Right cardiac atrium (tissue), 5 donors: Measurements from ENCODE around the gene GNAQ. TPM values are rescaled to one million over a fixed set of nuclear protein-coding genes. Genes with fewer than 3 reads are reported as not detected.

Source experiments
- ATAC-seq, 2 donors: fragments of 200-7000 bp; cut with Tn5 transposase; one replicate each; pipeline versions ENCODE4 v1.8.0 to v1.9.1; 2020; ENCODE audit warnings: moderate library complexity in 2 of 2, mild to moderate bottlenecking in 1 of 2
- DNase-seq, 3 donors: peaks; one replicate each; pipeline ENCODE4 v3.0.0-alpha.2; 2020
- H3K27ac ChIP-seq: one replicate; pipeline ENCODE4 v1.5.1; 2013; ENCODE audit warnings: mild to moderate bottlenecking, low read length, control low read depth, moderate library complexity
- H3K27me3 ChIP-seq: one replicate; pipeline ENCODE4 v1.6.1; 2013; ENCODE audit not compliant: control insufficient read depth, insufficient read depth
- H3K4me1 ChIP-seq: one replicate; pipeline ENCODE4 v1.6.1; 2013; ENCODE audit warnings: low read length; ENCODE audit not compliant: control insufficient read depth, insufficient read depth
- H3K4me3 ChIP-seq: one replicate; pipeline ENCODE4 v1.5.1; 2013; ENCODE audit warnings: low read length, control low read depth
- H3K9me3 ChIP-seq: one replicate; pipeline ENCODE4 v1.6.1; 2013; ENCODE audit warnings: low read length; ENCODE audit not compliant: control insufficient read depth
- WGBS: extraction: QIAGEN DNeasy Blood & Tissue Kit; methylation state at CpG from one replicate; pipeline ENCODE4 v1.1.7; 2013; 5-methylcytosine and 5-hydroxymethylcytosine counted together
- intact Hi-C, 4 donors: fragments of 100-400 bp; cut with DNase I; formaldehyde crosslinking; loops; one replicate each; pipeline versions ENCODE4 v1.11.0 to v1.14.0; 2022 to 2023
- polyA plus RNA-seq: library from polyadenylated mRNA; stranded (reverse); fragments of 200-250 nt; gene quantifications from one replicate; pipeline ENCODE4 v1.2.3, GENCODE V29; 2013
- total RNA-seq, 4 donors: library from RNA; stranded (reverse); fragmentation: NEBNext Ultra II Directional; extraction: Animal tissue kit (Norgen Biotek cat#: 25700); gene quantifications; one replicate each; pipeline ENCODE4 v1.2.1, GENCODE V29; 2021
- donor health status: healthy with polysubstance abuse.
- donor health status: DM: no; HTN: yes; CAD: no.
- donor health status: DM: no; HTN: no; CAD: no.
- donor health status: DM: no; HTN: yes; CAD: no; lungs with severe emphysema.
- donor health status: DM: yes; HTN: yes; CAD: no.

GNAQ gene
- total and polyA plus RNA-seq, 5 donors: 6.0 to 18.1 (median 16.4) TPM

DNA sequence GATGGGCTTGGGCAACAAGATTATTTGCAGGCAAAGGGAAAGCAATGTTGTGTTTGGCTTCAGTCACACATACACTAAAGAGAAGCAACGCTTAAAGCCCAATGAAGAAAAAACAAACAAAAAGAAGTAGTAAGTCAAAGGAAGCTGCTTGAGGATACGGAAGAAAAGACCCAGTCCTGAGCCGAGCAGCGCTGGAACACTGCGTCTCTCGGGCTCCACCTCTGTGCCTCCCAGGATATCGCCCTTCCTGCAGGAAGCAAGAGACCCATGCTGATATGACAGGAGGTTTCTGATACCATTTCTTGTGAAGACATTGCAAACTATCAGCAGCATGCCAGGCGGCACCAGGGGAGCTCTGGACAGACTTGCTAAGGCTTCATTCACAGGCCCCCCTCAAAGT, 9.9 kb downstream of the GNAQ start:
- intact Hi-C loops: loop anchor here in 1 of 4 donors (10.0 kb wide), 1 partner anchor 47 kb away; no protein-coding TSS in a partner anchor
- DNase-seq (peak; percentile 29 to 76 (median 68)), ATAC-seq (peak; percentile 82 to 93)
- no peak overlapping the region for H3K4me3 ChIP-seq
- H3K9me3 ChIP-seq: no peaks in the 10 kb centered on the region
- H3K27ac ChIP-seq: peak overlapping the region; percentile 74
- WGBS: 34% methylated on average over 8 of the region's 8 CpGs
- no peaks in the 10 kb centered on the region for H3K27me3 ChIP-seq
- peaks cover 9% of the 10 kb centered on the region for H3K4me1 ChIP-seq

DNA sequence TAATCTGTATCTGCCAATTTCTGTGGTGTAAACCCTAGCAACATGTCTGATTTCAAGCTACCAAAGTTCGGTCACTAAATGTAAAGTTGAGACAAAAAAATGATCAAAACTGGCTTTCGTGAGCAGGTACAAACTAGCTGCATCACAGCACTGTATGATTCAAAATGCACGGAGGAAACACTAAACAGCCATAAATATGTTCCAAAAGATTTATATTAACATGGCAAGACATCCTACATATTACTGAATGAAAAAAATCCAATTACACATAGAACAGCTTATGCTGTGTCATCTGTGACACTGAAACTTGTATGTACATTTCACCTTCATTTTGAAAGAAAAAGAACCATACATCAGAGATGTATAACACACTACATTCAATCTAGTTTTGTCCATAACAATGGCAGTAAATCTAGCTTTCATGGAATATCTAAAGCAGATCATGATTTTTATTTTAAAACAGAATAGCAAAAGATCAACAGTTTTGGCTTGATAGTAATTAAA, 14.4 kb downstream of the GNAQ start:
- DNase-seq: no peak
- no peak for ATAC-seq
- 92% methylated on average over 3 of the region's 3 CpGs for WGBS
- Histone ChIP-seq H3K4me3 (no peak overlapping the region), H3K9me3 (no peaks in the 10 kb centered on the region), H3K27me3 (no peaks in the 10 kb centered on the region), H3K4me1 (peaks cover 9% of the 10 kb centered on the region), H3K27ac (no peak overlapping the region)
- intact Hi-C loops: no loop called here

DNA sequence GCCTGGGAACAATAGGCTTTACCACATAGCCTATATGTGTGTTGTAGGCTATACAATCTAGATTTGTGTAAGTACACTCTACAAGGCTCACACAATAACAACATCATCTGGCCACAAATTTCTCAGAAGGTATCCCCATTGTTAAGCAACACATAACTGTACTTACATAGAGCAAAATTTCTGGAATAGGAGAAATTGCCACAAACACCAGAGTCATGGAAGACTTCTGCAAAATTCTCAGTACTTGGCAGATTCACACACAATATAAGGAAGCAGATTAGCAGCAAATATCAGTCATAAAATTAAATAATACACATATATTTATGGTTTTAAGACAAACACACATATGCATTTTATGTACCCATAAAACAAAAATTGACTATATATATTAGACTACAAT, 16.4 kb downstream of the GNAQ start:
- H3K4me1 ChIP-seq: peaks cover 3% of the 10 kb centered on the region
- DNase-seq: no peak
- no peaks in the 10 kb centered on the region for H3K9me3 ChIP-seq
- intact Hi-C loops: no loop called here
- no peak overlapping the region for H3K27ac ChIP-seq
- H3K27me3 ChIP-seq: no peaks in the 10 kb centered on the region
- ATAC-seq: no peak
- no peak overlapping the region for H3K4me3 ChIP-seq

DNA sequence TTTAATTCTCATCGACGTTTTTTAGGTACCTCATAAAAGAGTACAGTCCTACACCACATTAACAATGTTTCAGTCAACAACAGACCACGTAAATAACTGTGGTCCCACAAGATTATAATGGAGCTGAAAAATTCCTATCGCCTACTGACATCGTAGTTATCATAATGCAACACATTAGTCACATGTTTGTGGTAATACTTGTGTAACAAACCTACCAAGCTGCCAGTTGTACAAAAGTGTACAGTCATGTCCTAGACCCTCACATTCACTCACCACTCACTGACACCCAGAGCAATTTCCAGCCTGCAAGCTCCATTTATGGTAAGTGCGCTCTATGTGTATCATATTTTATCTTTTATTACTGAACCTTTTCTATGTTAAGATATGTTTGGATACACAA, 16.8 kb downstream of the GNAQ start:
- H3K27me3 ChIP-seq: no peaks in the 10 kb centered on the region
- WGBS: 92% methylated on average over 6 of the region's 6 CpGs
- H3K4me3 ChIP-seq: no peak overlapping the region
- H3K27ac ChIP-seq: no peak overlapping the region
- ATAC-seq (no peak), DNase-seq (no peak)
- peaks cover 3% of the 10 kb centered on the region for H3K4me1 ChIP-seq
- no peaks in the 10 kb centered on the region for H3K9me3 ChIP-seq
- intact Hi-C loops: no loop called here

DNA sequence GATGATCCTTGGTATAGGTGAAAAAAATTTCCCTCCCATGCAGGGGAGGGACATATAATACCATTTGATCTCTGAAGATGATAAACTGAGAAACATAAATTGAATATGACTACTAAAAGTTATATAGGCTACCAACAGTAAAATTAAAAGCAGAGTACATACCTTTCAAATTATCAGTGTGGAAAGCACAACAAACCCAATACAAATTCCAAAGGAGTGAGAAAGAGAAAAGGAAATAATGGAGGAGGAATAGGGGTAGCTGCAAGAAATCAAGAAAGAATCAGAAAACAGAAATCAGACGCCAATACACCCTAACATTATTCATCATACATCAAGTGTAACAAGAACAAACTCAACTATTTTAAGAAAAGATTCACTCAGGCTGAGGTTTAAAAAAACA, 17.7 kb downstream of the GNAQ start:
- Histone ChIP-seq H3K27ac (no peak overlapping the region), H3K27me3 (no peaks in the 10 kb centered on the region), H3K4me3 (no peak overlapping the region), H3K9me3 (no peaks in the 10 kb centered on the region), H3K4me1 (peaks cover 3% of the 10 kb centered on the region)
- intact Hi-C loops: no loop called here
- ATAC-seq (no peak), DNase-seq (no peak)
- WGBS: 95% methylated on average over 1 of the region's 1 CpG

DNA sequence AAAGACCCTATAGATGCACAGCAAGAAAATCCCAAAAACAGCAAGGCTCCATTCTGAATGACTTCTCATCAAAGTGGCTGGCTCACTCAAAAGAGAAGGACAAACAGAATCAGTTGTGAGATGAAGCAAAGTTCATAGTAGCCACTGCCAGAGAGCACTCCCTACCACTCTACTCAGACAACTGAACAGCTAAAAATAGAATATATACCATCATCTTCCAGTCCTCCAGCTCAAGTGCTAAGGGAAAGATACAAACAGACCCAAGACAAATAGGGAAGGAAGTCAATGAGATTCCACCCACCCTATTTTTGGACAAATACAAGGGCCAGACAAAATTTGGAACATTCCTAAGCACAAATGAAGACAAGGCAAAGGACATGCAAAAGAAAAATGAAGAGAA, 20.6 kb downstream of the GNAQ start:
- Histone ChIP-seq H3K27ac (peak overlapping the region; percentile 19), H3K9me3 (no peaks in the 10 kb centered on the region), H3K4me1 (peaks cover 3% of the 10 kb centered on the region), H3K4me3 (no peak overlapping the region), H3K27me3 (no peaks in the 10 kb centered on the region)
- DNase-seq (no peak), ATAC-seq (peak; percentile 64 to 83)
- intact Hi-C loops: no loop called here

DNA sequence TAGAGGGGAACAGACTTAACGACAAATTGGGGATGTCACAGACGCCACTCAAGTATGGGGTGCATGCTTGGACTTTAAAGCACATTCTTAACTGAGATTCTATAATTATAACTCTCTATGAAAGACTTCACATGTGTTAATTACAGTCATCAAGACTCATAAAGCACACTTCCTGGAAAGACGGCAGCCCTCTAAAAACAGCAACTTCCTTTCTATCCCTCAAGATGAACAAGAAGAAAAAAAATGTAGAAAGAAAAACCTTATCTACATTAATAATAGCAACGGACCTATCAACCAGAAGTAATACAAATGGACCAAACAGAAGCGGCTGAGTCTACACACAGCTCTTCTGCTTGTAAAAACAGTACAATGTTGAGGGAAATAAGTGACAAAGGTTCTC, 21.2 kb downstream of the GNAQ start:
- Histone ChIP-seq H3K27me3 (no peaks in the 10 kb centered on the region), H3K27ac (no peak overlapping the region), H3K4me3 (no peak overlapping the region), H3K9me3 (no peaks in the 10 kb centered on the region), H3K4me1 (peaks cover 3% of the 10 kb centered on the region)
- DNase-seq: no peak
- intact Hi-C loops: no loop called here
- ATAC-seq: no peak
- 53% methylated on average over 5 of the region's 5 CpGs for WGBS

DNA sequence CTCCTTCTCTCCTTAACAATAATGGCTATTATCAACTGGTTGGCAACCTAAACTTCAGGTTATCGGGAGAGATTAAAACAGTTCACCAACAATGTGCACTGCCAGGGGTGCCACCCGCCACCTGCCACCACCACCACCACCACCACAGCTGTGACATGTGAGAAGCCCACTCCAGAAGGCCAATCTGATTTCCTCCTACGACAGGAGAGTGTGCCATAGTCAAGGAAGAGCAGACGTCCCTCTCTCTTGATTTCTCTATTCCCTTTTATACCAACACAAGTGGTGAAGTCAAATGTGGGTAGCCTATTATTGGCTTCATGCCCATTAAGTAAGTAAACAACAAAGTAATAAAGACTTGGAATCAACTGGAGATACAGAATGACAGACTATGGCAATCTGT, 22.4 kb downstream of the GNAQ start:
- no peaks in the 10 kb centered on the region for H3K9me3 ChIP-seq
- peaks cover 3% of the 10 kb centered on the region for H3K4me1 ChIP-seq
- ATAC-seq (no peak), DNase-seq (peak in 1 of 3 donors; percentile 21)
- WGBS: 87% methylated on average over 4 of the region's 4 CpGs
- H3K27ac ChIP-seq: no peak overlapping the region
- H3K27me3 ChIP-seq: no peaks in the 10 kb centered on the region
- intact Hi-C loops: no loop called here
- no peak overlapping the region for H3K4me3 ChIP-seq

DNA sequence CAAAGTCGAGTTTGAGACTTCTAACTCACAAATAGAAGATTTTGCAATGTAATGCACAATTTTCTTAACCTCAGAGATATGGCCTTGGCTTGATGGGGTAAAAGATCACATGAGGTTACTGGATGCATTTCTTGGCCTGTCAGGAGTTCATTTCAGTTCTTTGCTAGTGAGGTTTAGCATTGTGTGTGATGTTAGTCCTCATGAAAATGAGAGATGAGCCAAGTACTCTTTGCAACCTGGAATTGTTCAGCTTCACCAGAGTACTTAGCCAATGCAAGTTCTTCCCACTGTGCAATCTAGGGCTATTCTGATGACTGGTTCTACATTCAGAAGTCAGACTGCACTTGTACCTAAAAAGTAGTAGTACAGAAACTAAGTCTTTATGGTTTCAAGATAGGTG, 24.9 kb downstream of the GNAQ start:
- Histone ChIP-seq H3K4me3 (no peak overlapping the region), H3K27me3 (no peaks in the 10 kb centered on the region), H3K27ac (no peak overlapping the region), H3K9me3 (no peaks in the 10 kb centered on the region), H3K4me1 (peaks cover 3% of the 10 kb centered on the region)
- DNase-seq: no peak
- ATAC-seq: peak; percentile 19 to 31
- intact Hi-C loops: no loop called here
- 48% methylated on average over 1 of the region's 1 CpG for WGBS

DNA sequence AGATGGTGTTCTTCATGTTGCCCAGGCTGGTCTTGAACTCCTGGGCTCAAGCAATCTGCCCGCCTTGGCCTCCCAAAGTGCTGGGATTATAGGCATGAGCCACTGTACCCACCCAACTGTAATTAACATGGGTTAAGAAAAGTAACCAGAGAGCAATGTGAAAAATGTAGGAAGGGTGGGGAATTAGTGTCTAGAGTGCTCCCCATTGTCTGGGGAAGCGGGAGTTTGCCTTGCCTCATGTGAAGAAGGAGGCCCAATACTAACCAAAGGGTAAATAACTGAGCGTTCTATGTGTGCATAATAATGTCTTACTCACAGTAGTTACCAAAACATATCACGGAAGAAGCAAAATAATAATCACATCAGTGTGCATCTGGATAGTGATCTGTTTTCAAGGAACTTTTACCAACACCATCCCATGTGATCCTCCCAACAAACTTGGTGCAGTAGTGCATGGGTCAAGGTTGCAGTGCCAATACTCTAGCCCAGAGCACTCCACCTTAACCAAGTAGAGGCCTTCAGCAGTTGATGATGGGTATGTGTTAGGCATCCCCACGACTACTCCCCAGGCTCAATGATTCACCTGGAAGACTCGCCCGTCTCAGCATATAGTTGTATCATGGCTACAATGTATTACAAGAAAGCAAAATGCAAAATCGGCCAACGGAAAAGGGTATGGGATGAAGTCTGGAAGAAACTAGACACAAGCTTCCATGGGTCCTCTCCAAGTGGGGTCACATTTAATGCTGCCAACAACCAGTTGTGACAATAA, 26.2 kb downstream of the GNAQ start:
- Histone ChIP-seq H3K4me1 (no peaks in the 10 kb centered on the region), H3K27ac (no peak overlapping the region), H3K9me3 (no peaks in the 10 kb centered on the region), H3K27me3 (no peaks in the 10 kb centered on the region), H3K4me3 (no peak overlapping the region)
- DNase-seq: no peak
- no peak for ATAC-seq
- intact Hi-C loops: no loop called here
- WGBS: 91% methylated on average over 9 of the region's 9 CpGs

DNA sequence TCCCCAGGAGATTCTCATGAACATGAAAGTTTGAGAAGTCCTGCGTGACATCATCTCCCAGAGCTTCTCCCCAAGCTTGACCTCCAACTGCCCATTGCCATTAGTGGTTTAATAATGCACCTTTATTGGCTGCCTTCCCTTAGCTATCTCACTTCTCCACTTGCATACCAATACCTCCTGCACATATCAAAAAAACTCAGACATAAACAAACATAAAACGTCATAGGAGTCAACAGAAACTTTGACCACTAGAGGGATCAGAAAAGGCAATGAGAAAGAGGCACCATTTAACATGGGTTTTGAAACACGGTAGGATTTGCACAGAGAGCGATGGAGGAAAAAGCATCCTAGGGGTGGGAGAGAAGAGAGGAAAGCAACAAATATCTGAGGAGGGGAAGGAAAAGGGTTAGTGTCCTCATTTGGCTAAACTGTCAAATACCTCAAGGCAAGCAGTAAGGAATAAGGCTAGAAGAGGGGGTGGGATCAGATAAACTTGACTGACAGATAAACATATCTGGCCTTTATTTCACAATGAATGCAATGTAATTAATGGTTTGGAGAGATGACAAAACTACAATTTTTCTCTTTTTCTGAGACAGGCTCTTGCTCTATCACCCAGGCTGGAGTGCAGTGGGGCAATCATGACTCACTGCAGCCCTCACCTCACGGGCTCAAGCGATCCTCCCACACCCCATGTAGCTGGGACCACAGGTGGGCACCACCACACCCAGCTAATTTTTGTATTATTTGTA, 27.0 kb downstream of the GNAQ start:
- ATAC-seq: no peak
- intact Hi-C loops: no loop called here
- H3K4me3 ChIP-seq: no peak overlapping the region
- DNase-seq: no peak
- no peaks in the 10 kb centered on the region for H3K27me3 ChIP-seq
- WGBS: 80% methylated on average over 6 of the region's 6 CpGs
- H3K4me1 ChIP-seq: no peaks in the 10 kb centered on the region
- no peak overlapping the region for H3K27ac ChIP-seq
- H3K9me3 ChIP-seq: no peaks in the 10 kb centered on the region
